CD8-positive, alpha-beta memory T cell (primary cell): ENCODE data around the gene GPX3. TPM values are rescaled to one million over a fixed set of nuclear protein-coding genes. Genes with fewer than 3 reads are reported as not detected.
A peak's percentile ranks its signal among the peaks of the same experiment; 100 is the strongest.

ENCODE experiments used
- CTCF ChIA-PET: fragments of 350-600 bp; sonication (Branson Sonifier 250); formaldehyde crosslinking; loops from one replicate; lab custom pipeline; 2021; ENCODE audit warnings: antibody characterized with exemption; lab: Charles Lee
- POLR2A ChIA-PET: fragments of 350-600 bp; sonication (Branson Sonifier 250); formaldehyde crosslinking; loops from one replicate; lab custom pipeline; 2021; ENCODE audit warnings: antibody characterized with exemption; lab: Charles Lee
- DNase-seq, 5 donors: peaks; one replicate each; pipeline versions ENCODE4 v3.0.0 to v3.0.0-alpha.2; 2020 to 2022; ENCODE audit warnings: mixed read lengths in 1 of 5
- H3K27ac ChIP-seq: one replicate; pipeline ENCODE4 v1.7.0; 2013; ENCODE audit warnings: low read depth, mild to moderate bottlenecking, low read length, moderate library complexity
- H3K27me3 ChIP-seq: 2 replicates; pipeline ENCODE4 v1.7.0; 2013; ENCODE audit warnings: low read length, mild to moderate bottlenecking; ENCODE audit not compliant: insufficient read depth, poor library complexity, severe bottlenecking
- H3K36me3 ChIP-seq: 2 replicates; pipeline ENCODE4 v1.7.0; 2013; ENCODE audit warnings: mild to moderate bottlenecking, low read length, moderate library complexity; ENCODE audit not compliant: insufficient read depth
- H3K4me1 ChIP-seq: 2 replicates; pipeline ENCODE4 v1.7.0; 2013; ENCODE audit warnings: mild to moderate bottlenecking, low read length, moderate library complexity; ENCODE audit not compliant: insufficient read depth
- H3K4me3 ChIP-seq: 2 replicates; pipeline ENCODE4 v1.7.0; 2013; ENCODE audit warnings: mild to moderate bottlenecking, low read length
- H3K9me3 ChIP-seq: 2 replicates; pipeline ENCODE4 v1.7.0; 2013; ENCODE audit warnings: mild to moderate bottlenecking, low read length
- H3K27ac Mint-ChIP-seq, 8 donors: one replicate each; pipeline ENCODE4 v1.8.0; 2020 to 2021; ENCODE audit warnings: mixed read lengths in 8 of 8, mild to moderate bottlenecking in 6 of 8, inconsistent platforms in 3 of 8, moderate library complexity in 3 of 8
- H3K27me3 Mint-ChIP-seq, 2 donors: one replicate each; pipeline ENCODE4 v1.8.0; 2020 to 2021; ENCODE audit warnings: mixed read lengths in 2 of 2, mild to moderate bottlenecking in 1 of 2, moderate library complexity in 1 of 2
- H3K36me3 Mint-ChIP-seq, 3 donors: one replicate each; pipeline ENCODE4 v1.8.0; 2020 to 2021; ENCODE audit warnings: mixed read lengths in 3 of 3, inconsistent platforms in 1 of 3, mild to moderate bottlenecking in 1 of 3
- H3K4me1 Mint-ChIP-seq, 3 donors: one replicate each; pipeline ENCODE4 v1.8.0; 2020 to 2021; ENCODE audit warnings: mixed read lengths in 3 of 3, inconsistent platforms in 1 of 3, mild to moderate bottlenecking in 1 of 3
- H3K4me3 Mint-ChIP-seq, 7 donors: one replicate each; pipeline ENCODE4 v1.8.0; 2020 to 2021; ENCODE audit warnings: mixed read lengths in 7 of 7, mild to moderate bottlenecking in 6 of 7, moderate library complexity in 4 of 7, inconsistent platforms in 2 of 7
- H3K9me3 Mint-ChIP-seq, 5 donors: one replicate each; pipeline ENCODE4 v1.8.0; 2020 to 2022; ENCODE audit warnings: mixed read lengths in 5 of 5, mild to moderate bottlenecking in 3 of 5, moderate library complexity in 2 of 5, inconsistent platforms in 1 of 5
- polyA plus RNA-seq: library from polyadenylated mRNA; unstranded; fragments of 300-500 nt; fragmentation: Illumina TruSeq; gene quantifications from one replicate; pipeline ENCODE4 v1.2.3, GENCODE V29; 2021
- total RNA-seq, 2 experiments: library from RNA; stranded (reverse); gene quantifications; one replicate each; pipeline ENCODE4 v1.2.3, GENCODE V29; 2021

Gene GPX3
- total and polyA plus RNA-seq, 3 experiments from 2014 or later: 0.63 TPM; not detected in 2

- ChIA-PET CTCF (interaction anchor here (0.8 to 5.0 kb wide), 5 partner anchors 10 to 87 kb away, joined by 3 to 40 read pairs (median 3); no protein-coding TSS in a partner anchor), POLR2A (no interaction called here)
- peak overlapping the region; percentile 82 to 99 (median 95) for H3K27ac Mint-ChIP-seq
- H3K9me3 Mint-ChIP-seq: no peaks in the 10 kb centered on the region
- peaks cover 8% of the 10 kb centered on the region for H3K36me3 ChIP-seq
- peaks cover 6 to 59% (median 21%) of the 10 kb centered on the region in 3 donors for H3K36me3 Mint-ChIP-seq
- no peaks in the 10 kb centered on the region for H3K27me3 Mint-ChIP-seq
- peak in 1 of 5 donors; percentile 30 for DNase-seq
- H3K4me1 Mint-ChIP-seq: peaks cover 72 to 86% (median 77%) of the 10 kb centered on the region in 3 donors
- peak overlapping the region; percentile 13 for H3K27ac ChIP-seq
- peaks cover 68% of the 10 kb centered on the region for H3K4me1 ChIP-seq
- peak overlapping the region; percentile 20 for H3K4me3 ChIP-seq
- H3K9me3 ChIP-seq: no peaks in the 10 kb centered on the region
- H3K4me3 Mint-ChIP-seq: peak overlapping the region; percentile 81 to 95 (median 87)
- H3K27me3 ChIP-seq: no peaks in the 10 kb centered on the region
Measured at GRCh38 chr5:151077967-151078366, 57.6 kb downstream of the GPX3 start.

Other genes with a start within 250 kb of the GPX3 start
- 10 to 100 TPM; 11.8 to 12.7 TPM for gene SMIM3, start 241.8 kb upstream of the GPX3 start, total RNA-seq
- 20.8 TPM for gene SMIM3, start 241.8 kb upstream of the GPX3 start, polyA plus RNA-seq
- gene IRGM, start 174.1 kb upstream of the GPX3 start, total RNA-seq: 1 to 10 TPM in 1 of 2 experiments, under 1 TPM in 1; 0.53 to 1.1 TPM
- gene IRGM, start 174.1 kb upstream of the GPX3 start, polyA plus RNA-seq: 4.0 TPM
- under 1 TPM; 0.58 to 0.72 TPM for gene ZNF300, start 115.6 kb upstream of the GPX3 start, total RNA-seq
- gene ZNF300, start 115.6 kb upstream of the GPX3 start, polyA plus RNA-seq: 1.2 TPM
- gene TNIP1, start 60.4 kb downstream of the GPX3 start, total RNA-seq: 100 to 1,000 TPM; 212 to 213 TPM
- gene TNIP1, start 60.4 kb downstream of the GPX3 start, polyA plus RNA-seq: 62.4 TPM
- 100 to 1,000 TPM; 452 to 459 TPM for gene ANXA6, start 137.2 kb downstream of the GPX3 start, total RNA-seq
- 351 TPM for gene ANXA6, start 137.2 kb downstream of the GPX3 start, polyA plus RNA-seq
- 10 to 100 TPM; 47.9 to 50.5 TPM for gene CCDC69, start 203.5 kb downstream of the GPX3 start, total RNA-seq
- 134 TPM for gene CCDC69, start 203.5 kb downstream of the GPX3 start, polyA plus RNA-seq
- gene GM2A, start 232.6 kb downstream of the GPX3 start, total RNA-seq: 10 to 100 TPM; 12.7 to 14.9 TPM
- gene GM2A, start 232.6 kb downstream of the GPX3 start, polyA plus RNA-seq: 4.7 TPM